Heart right ventricle (tissue), 16 donors: Measurements from ENCODE around the gene FREM1. TPM values are rescaled to one million over a fixed set of nuclear protein-coding genes. Genes with fewer than 3 reads are reported as not detected.

Experiments used
- ATAC-seq, 8 donors: fragments of 200-7000 bp; cut with Tn5 transposase; one replicate each; pipeline ENCODE4 v1.9.1; 2020; ENCODE audit warnings: mild to moderate bottlenecking in 8 of 8, moderate library complexity in 8 of 8, moderate number of reproducible peaks in 1 of 8
- DNase-seq, 2 donors: peaks; one replicate each; pipeline ENCODE4 v3.0.0-alpha.2; 2020
- H3K27ac ChIP-seq, 10 donors: fragments of 200-600 bp; sonication (generic) in 2 of 10; one replicate each; pipeline versions ENCODE4 v1.5.0 to v1.8.0; 2020 to 2022; ENCODE audit warnings: mild to moderate bottlenecking in 3 of 10
- H3K27me3 ChIP-seq, 7 donors: fragments of 200-600 bp; one replicate each; pipeline ENCODE4 v1.8.0; 2021 to 2022; ENCODE audit warnings: mild to moderate bottlenecking in 2 of 7
- H3K36me3 ChIP-seq, 9 donors: fragments of 200-600 bp; sonication (generic) in 1 of 9; one replicate each; pipeline versions ENCODE4 v1.5.0 to v1.8.0; 2020 to 2022; ENCODE audit warnings: mild to moderate bottlenecking in 2 of 9
- H3K4me1 ChIP-seq, 9 donors: fragments of 200-600 bp; sonication (generic) in 1 of 9; one replicate each; pipeline versions ENCODE4 v1.5.0 to v1.8.0; 2020 to 2022; ENCODE audit warnings: mild to moderate bottlenecking in 4 of 9
- H3K4me3 ChIP-seq, 10 donors: fragments of 200-600 bp; sonication (generic) in 2 of 10; one replicate each; pipeline versions ENCODE4 v1.5.0 to v1.8.0; 2020 to 2022; ENCODE audit warnings: mild to moderate bottlenecking in 7 of 10, moderate library complexity in 2 of 10
- H3K9me3 ChIP-seq, 11 donors: fragments of 200-600 bp in 10 of 11; sonication (generic) in 2 of 11; one replicate each; pipeline versions ENCODE4 v1.5.0 to v1.8.0; 2013 to 2022; ENCODE audit warnings: mild to moderate bottlenecking in 2 of 11, control low read depth in 1 of 11, moderate library complexity in 1 of 11
- WGBS, 2 donors: extraction: QIAGEN DNeasy Blood & Tissue Kit; methylation state at CpG; one replicate each; pipeline ENCODE4 v1.1.7; 2013; ENCODE audit warnings: inconsistent platforms in 1 of 2; 5-methylcytosine and 5-hydroxymethylcytosine counted together
- intact Hi-C, 10 donors: fragments of 100-400 bp; cut with DNase I; formaldehyde crosslinking; loops; one replicate each; pipeline versions ENCODE4 v1.11.1 to v1.14.2; 2022
- polyA plus RNA-seq, 2 donors: library from polyadenylated mRNA; stranded (reverse); fragments of 200-250 nt; gene quantifications; one replicate each; pipeline ENCODE4 v1.2.3, GENCODE V29; 2013
- total RNA-seq, 10 donors: library from RNA; stranded (reverse); fragmentation: NEBNext Ultra II Directional in 3 of 10; extraction: Animal tissue kit (Norgen Biotek cat#: 25700) in 3 of 10; gene quantifications; one replicate each; pipeline versions ENCODE4 v1.2.1 to v1.2.4, GENCODE V29; 2021 to 2023
- TF ChIP-seq, protein P1 (sequence below), 9 donors: fragments of 200-600 bp; sonication (generic) in 2 of 9; IDR thresholded peaks; one replicate each; pipeline versions ENCODE4 v1.5.0 to v1.8.0; 2021 to 2022; ENCODE audit warnings: antibody characterized with exemption in 9 of 9, mild to moderate bottlenecking in 5 of 9, moderate library complexity in 1 of 9
- donor health status: Arrhythmogenic right ventricular cardiomyopathy.
- donor health status: ischemic (EF 13 %, LVEDD 7.1; RV severe dilation, severe dysfunction).
- donor health status: healthy with polysubstance abuse.
- donor health status: DM: no; HTN: yes; CAD: no.
- donor health status: DM: no; HTN: no; CAD: no.
- donor health status: ischemic (EF 25% LVEDD 6.9; RV normal size, moderate dysfunction).
- donor health status: ischemic (EF 25% LVEDD 5.7; RV mildly dilated, moderate dysfunction).
- donor health status: healthy.
- donor health status: DM: yes; HTN: yes; CAD: no.
- donor health status: Ischemic cardiomyopathy.
- donor health status: ischemic (EF 35%, LVEDD 5.7; RV mildly dilated, moderate dysfunction).
- donor health status: nonischemic (EF 11% LVEDD 7.7; RV severe dilation, severe dysfunction).
- donor health status: DM: yes; HTN: yes; CAD: no.
- donor health status: PGD.
- donor health status: ischemic (EF 29% LVEDD 5.4; RV normal size, mild dysfunction).
- donor health status: nonischemic (EF 23%, LVEDD 6.1; RV moderate dilation, normal function).

FREM1 gene
- total and polyA plus RNA-seq, 12 donors, result 0.59 to 5.9 (median 3.1) TPM

DNA sequence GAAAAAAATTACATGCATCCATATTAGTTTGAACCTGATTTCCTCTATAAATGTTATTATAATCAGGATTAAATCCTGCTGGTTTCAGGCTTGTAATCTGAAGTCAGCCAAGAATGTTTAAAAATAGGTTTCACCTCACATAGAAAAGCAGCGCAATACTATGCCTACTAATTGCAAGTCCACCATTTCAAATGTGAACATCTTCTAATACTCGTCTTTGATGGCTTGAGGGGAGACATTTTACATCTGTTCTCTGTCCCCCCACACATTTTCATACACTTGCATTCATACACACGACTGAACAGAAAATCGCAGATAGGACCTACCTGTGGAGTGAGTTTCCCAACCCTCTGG, 41.8 kb downstream of the FREM1 start:
- Histone ChIP-seq H3K4me1 (no peaks in the 10 kb centered on the region), H3K4me3 (no peak overlapping the region), H3K9me3 (peaks cover 0 to 8% (median 0%) of the 10 kb centered on the region in 11 donors), H3K27me3 (no peaks in the 10 kb centered on the region), H3K27ac (no peak overlapping the region), H3K36me3 (no peaks in the 10 kb centered on the region)
- 76% methylated on average over 4 of the region's 4 CpGs for WGBS, 2 donors
- DNase-seq (no peak), ATAC-seq (no peak)
- intact Hi-C loops, result no loop called here
- TF ChIP-seq, protein P1, sequence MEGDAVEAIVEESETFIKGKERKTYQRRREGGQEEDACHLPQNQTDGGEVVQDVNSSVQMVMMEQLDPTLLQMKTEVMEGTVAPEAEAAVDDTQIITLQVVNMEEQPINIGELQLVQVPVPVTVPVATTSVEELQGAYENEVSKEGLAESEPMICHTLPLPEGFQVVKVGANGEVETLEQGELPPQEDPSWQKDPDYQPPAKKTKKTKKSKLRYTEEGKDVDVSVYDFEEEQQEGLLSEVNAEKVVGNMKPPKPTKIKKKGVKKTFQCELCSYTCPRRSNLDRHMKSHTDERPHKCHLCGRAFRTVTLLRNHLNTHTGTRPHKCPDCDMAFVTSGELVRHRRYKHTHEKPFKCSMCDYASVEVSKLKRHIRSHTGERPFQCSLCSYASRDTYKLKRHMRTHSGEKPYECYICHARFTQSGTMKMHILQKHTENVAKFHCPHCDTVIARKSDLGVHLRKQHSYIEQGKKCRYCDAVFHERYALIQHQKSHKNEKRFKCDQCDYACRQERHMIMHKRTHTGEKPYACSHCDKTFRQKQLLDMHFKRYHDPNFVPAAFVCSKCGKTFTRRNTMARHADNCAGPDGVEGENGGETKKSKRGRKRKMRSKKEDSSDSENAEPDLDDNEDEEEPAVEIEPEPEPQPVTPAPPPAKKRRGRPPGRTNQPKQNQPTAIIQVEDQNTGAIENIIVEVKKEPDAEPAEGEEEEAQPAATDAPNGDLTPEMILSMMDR (IDR thresholded peaks at IDR 0.05), result no peak

DNA sequence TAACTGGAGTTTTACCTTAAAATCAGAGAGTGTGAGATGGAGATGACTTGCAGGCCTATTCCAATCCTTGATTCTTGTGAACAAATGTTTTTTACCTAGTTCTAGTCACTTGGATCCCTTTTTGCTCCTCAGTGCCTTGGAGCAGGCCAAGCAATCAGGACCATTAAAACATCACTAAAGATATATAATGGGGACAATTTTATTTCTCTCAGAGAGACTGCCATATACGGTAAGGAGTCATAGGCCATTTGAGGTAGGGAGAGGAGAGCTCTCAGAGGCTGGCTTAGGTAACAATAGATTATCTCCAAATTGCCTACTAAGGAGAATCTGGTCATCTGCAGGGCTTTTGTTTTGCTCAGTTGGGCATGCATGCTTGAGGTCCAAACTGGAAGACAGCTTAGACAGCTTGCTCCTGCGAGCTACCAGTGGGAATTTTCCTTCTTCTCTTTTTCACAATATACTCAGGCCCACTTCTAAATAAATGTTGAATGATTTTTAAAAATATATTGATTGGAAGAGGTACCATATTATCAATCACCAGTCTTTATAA, 44.0 kb downstream of the FREM1 start:
- Histone ChIP-seq H3K36me3 (no peaks in the 10 kb centered on the region), H3K4me1 (no peaks in the 10 kb centered on the region), H3K27ac (no peak overlapping the region), H3K27me3 (no peaks in the 10 kb centered on the region), H3K9me3 (peaks cover 0 to under 1% (median 0%) of the 10 kb centered on the region in 11 donors), H3K4me3 (no peak overlapping the region)
- intact Hi-C loops, result no loop called here
- 87 to 92% methylated on average over 2 of the region's 2 CpGs for WGBS, 2 donors
- DNase-seq, result no peak
- no peak for ATAC-seq
- TF ChIP-seq, protein P1 (IDR thresholded peaks at IDR 0.05), result no peak

DNA sequence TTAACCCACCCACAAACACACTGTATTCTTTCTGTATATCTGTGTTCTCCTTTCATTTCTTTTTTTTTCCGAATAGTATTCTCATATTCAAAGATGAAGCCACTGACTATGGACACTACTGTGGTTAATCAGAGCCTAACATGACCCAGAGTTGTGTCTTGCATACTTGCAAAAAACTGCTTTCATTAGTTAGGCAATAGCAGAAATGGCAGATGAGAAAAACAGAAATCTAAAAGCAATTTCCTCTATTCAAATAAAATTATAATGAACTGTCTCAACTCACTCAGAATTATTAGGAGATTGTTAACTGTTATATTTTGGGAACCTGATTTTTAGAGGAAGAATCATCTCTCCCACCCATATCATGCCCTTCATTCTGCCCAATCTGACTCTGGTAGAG, 45.9 kb downstream of the FREM1 start:
- Histone ChIP-seq H3K36me3 (no peaks in the 10 kb centered on the region), H3K4me3 (no peak overlapping the region), H3K27me3 (no peaks in the 10 kb centered on the region), H3K9me3 (no peaks in the 10 kb centered on the region), H3K27ac (peak overlapping the region in 2 of 10 donors; percentile 15 to 25), H3K4me1 (no peaks in the 10 kb centered on the region)
- TF ChIP-seq, protein P1 (IDR thresholded peaks at IDR 0.05), result no peak
- ATAC-seq (peak in 1 of 8 donors; percentile 29), DNase-seq (no peak)
- intact Hi-C loops, result no loop called here
- 91 to 92% methylated on average over 1 of the region's 1 CpG for WGBS, 2 donors

DNA sequence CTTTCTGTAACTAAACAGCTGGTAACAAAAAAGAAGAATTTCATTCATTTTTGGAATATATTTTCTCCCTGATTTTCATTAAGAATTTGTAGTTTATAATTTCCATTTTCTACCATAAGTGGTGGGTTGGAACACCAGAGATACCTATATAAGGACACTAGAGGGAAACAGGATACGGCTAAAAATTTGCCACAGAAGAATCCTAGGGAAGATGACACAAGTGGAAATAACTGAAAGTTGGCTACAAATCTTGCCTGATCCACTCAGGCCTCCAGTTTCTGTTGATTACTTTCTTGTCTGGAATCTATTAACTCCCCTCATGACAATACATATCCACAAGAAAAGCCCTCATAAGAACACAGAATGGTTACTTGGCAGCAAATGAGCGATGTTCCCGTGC, 46.8 kb downstream of the FREM1 start:
- ATAC-seq (no peak), DNase-seq (no peak)
- no peak overlapping the region for H3K4me3 ChIP-seq
- no peaks in the 10 kb centered on the region for H3K4me1 ChIP-seq
- H3K36me3 ChIP-seq, result no peaks in the 10 kb centered on the region
- intact Hi-C loops, result no loop called here
- H3K27me3 ChIP-seq, result no peaks in the 10 kb centered on the region
- no peaks in the 10 kb centered on the region for H3K9me3 ChIP-seq
- WGBS, 2 donors, result 91 to 96% methylated on average over 3 of the region's 3 CpGs
- H3K27ac ChIP-seq, result peak overlapping the region in 1 of 10 donors; percentile 15
- TF ChIP-seq, protein P1 (IDR thresholded peaks at IDR 0.05), result peak in 1 of 9 donors; percentile 16
